HG03196 (cell line): ENCODE measurements around the gene CAMK2G.
"Not testable (repeated sequence)": the region's sequence is repeated elsewhere in the genome, so short reads cannot be mapped to it uniquely, and the experiment has no call there.

Source experiments
- ATAC-seq: cut with Tn5 transposase; IDR thresholded peaks from one replicate; pipeline ENCODE4 v1.9.1; 2021; ENCODE audit not compliant: unreplicated experiment

The CAMK2G gene

DNA sequence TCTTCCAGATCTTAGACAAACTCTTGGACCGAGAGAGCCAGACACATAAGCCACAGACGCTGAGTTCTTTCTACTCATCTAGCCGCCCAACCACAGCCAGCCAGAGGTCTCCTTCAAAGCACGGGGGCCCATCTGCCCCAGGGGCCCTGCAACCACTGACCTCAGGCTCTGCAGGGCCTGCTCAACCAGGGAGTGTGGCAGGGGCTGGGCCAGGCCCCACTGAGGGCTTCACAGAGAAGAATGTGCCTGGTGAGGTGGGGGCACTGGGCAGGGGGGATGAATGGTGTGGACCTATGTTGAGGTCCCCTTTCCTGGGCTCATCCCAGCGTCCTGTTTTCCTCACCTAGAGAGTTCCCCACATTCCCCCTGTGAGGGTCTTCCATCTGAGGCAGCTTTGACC lies 77.6 kb downstream of the CAMK2G start:
- no peak for ATAC-seq

DNA sequence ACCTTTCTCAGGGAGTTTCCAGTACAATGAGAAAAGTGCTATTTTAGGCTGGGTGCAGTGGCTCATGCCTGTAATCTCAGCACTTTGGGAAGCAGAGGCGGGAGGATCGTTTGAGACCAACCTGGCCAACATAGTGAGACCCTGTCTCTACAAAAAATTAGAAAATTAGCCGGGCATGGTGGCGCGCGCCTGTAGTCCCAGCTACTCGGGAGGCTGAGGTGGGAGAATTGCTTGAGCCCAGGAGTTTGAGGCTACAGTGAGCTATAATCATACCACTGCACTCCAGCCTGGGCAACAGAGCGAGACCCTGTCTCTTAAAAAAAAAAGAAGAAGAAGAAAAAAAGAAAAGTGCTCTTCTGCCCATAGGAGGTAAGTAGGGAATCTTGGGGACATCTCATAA lies 78.3 kb downstream of the CAMK2G start:
- not testable (repeated sequence) for ATAC-seq

DNA sequence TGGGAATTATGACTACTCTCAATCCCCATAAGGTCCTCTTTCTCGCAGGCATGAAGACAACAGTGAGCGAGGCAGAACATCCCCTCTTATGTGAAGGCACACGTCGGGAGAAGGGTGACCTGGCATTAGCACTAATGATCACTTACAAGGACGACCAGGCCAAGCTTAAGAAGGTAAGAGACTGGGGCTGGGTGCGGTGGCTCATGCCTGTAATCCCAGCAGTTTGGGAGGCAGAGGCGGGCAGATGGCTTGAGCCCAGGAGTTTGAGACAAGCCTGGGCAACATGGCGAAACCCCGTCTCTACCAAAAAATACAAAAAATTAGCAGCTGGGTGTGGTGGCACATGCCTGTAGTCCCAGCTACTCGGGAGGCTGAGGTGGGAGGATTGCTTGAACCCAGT lies 78.9 kb downstream of the CAMK2G start:
- ATAC-seq, result not testable (repeated sequence)

DNA sequence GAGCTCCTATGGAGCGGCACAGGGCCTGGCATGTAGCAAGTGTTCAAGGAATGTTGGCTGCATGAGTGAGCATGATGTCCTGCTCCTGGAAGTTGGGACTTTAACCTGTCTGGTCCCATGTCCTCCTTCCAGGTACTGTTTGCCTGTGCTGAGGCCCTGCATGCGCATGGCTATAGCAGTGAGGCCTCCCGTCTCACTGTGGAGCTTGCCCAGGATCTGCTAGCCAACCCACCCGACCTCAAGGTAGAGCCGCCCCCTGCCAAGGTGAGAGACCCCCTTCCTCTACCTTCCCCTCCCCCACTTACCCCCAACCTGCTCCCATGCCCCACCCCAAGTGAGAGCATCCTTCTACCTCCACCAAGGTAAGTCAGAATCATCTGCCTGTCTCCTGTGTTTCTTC lies 80.9 kb downstream of the CAMK2G start:
- no peak for ATAC-seq

DNA sequence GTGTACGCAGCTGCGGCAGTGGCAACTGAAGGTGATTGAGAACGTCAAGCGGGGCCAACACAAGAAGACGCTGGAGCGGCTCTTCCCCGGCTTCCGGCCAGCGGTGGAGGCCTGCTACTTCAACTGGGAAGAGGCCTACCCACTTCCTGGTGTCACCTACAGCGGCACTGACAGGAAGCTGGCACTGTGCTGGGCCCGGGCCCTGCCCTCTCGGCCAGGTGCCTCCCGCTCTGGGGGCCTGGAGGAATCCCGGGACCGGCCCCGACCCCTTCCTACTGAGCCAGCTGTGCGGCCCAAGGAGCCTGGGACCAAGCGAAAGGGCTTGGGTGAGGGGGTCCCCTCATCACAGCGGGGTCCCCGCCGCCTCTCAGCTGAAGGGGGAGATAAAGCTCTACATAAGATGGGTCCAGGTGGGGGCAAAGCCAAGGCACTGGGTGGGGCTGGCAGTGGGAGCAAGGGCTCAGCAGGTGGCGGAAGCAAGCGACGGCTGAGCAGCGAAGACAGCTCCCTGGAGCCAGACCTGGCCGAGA lies 82.4 kb downstream of the CAMK2G start:
- ATAC-seq, result no peak

DNA sequence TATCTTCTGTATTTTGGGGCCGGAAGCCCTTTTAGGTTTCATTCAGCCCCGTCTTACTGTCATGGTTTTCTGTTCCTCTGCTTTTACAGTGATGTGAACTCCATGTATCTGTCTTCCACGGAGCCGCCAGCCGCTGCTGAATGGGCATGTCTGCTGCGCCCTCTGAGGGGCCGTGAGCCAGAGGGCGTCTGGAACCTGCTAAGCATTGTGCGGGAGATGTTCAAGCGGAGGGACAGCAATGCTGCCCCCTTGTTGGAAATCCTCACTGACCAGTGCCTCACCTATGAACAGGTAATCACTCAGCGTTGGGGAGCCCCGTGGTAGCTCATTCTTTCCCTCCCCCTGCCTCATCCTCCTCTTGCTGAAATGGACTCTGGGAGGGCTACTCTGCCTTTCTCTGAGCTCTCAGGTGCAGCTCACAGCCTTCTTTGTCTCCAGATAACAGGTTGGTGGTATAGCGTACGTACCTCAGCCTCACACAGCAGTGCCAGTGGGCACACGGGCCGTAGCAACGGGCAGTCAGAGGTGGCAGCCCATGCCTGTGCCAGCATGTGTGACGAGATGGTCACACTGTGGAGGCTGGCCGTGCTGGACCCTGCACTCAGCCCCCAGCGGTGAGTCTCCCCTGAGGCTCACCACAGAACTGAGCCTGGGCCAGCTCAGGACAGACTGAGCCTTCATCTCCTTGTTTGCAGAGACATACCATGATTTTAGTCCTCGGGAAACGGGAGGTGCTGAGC lies 83.3 kb downstream of the CAMK2G start:
- ATAC-seq, result no peak

DNA sequence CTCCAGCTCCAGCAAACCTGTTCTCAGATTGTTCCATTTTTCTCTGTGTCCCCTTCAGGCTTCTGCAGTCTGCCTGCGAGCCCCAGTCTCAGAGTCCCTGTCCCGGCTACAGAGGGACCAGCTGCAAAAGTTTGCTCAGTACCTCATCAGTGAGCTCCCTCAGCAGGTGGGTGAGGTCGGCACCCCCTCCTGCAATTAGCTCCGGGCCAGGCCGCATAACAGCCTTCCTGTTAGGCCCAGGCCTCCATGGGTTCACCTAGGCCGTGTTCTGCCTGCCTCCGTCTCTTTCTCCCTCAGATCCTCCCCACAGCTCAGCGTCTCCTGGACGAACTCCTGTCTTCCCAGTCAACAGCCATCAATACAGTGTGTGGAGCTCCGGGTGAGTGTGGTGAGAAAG lies 84.7 kb downstream of the CAMK2G start:
- ATAC-seq, result no peak

DNA sequence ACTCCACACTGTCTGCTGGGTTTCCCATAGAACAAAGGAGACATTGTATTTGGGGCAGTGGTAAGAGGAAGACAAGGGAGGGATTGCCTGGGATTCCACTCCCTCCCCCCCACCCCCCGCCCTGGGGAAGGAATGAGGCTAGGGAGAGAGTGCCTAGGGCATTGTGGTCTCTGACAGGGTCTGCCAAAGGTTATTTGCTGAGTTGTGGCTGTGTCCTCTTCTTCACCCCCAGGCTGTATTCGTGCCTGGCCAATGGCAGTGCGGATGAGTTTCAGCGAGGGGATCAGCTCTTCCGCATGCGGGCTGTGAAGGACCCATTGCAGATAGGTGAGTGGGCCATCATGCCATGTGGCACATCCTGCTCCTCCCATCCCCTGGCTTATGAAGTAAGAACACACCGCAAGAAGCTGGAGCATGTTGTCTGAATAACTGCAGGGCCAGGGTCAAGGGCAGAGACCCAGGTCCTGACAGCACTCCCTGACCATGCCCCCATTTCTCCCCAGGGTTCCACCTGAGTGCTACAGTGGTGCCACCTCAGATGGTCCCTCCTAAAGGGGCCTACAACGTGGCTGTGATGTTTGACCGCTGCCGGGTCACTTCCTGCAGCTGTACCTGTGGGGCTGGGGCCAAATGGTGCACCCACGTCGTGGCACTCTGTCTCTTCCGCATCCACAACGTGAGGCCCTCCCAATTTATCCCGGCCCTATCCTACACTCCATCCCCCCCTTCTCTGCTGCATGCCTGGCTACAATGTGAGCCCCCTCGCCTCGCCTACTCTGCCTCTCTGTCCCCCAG lies 85.3 kb downstream of the CAMK2G start:
- ATAC-seq, result no peak

DNA sequence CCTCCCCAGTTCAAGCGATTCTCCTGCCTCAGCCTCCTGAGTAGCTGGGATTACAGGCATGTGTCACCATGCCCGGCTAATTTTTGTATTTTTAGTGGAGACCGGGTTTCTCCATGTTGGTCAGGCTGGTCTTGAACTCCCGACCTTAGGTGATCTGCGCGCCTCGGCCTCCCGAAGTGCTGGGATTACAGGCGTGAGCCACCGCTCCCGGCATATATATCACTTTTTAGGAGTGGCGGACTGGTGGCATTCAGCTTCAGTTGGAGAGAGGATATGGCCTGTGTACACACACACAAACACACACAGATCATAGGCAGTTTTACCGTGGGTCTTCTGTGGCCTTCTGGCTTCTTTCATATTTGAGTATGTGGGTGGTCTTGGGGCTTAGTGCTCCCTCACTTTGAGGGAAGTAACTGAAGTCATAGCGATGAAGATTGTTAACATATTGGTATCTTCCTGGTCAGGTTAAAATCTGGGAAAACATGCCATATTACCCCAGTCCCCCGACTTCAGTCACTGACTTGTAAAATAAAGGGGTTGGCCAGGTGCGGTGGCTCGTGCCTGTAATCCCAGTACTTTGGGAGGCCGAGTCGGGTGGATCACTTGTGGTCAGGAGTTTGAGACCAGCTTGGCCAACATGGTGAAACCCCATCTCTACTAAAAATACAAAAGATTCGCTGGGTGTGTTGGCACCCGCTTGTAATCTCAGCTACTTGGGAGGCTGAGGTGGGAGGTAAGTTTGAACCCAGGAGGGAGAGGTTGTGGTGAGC lies 87.1 kb downstream of the CAMK2G start:
- ATAC-seq, result not testable (repeated sequence)

DNA sequence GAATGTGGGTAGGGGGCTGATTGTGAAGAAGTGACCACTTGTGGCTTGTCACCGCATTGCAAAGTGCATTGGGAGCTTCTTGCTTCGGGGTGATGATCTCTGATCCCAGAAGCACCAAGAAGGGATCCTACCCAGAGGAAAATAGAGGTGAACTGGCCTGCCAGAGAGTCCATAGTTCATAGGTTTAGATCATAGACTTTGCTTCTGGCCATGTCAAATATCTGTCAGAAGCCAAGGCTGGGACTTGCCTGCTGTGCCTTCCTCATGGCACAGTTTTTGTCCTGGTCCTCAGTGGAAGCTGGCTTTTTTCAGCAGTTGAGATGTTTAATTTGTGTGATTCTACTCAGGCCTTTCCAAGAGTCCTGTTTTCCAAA lies 87.9 kb downstream of the CAMK2G start:
- no peak for ATAC-seq

DNA sequence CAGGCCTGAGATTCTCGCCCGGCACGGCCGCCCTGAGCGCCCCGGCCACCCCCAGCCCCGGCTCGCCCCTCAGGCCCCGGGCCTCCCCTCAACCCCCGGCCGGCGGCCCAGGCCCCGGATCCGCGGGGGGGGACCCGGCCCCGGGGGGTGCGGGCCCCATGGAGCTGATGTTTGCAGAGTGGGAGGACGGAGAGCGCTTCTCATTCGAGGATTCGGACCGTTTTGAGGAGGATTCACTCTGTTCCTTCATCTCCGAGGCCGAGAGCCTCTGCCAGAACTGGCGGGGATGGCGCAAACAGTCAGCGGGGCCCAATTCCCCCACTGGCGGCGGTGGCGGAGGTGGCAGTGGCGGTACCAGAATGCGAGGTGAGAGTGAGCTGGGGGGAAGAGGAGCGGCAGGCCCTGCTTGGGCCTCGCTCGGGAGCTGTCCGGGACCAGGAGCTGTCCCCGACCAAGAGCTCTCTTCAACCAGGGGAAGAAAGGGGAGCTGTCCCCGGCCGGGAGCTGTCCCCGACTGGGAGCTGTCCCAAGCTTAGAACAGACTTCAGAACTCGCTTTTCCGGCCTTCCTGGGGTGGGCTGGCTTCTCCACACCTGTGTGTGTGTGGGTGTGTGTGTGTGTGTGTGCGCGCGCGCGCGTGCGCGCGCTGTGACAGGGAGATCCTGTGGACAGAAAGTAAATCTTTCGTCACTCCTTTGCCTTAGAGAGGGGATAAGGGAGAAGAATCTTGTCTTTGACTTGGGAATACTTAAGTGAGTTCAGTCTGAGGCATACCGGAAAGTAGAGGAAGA lies 88.4 kb downstream of the CAMK2G start:
- peak; percentile 17 for ATAC-seq

DNA sequence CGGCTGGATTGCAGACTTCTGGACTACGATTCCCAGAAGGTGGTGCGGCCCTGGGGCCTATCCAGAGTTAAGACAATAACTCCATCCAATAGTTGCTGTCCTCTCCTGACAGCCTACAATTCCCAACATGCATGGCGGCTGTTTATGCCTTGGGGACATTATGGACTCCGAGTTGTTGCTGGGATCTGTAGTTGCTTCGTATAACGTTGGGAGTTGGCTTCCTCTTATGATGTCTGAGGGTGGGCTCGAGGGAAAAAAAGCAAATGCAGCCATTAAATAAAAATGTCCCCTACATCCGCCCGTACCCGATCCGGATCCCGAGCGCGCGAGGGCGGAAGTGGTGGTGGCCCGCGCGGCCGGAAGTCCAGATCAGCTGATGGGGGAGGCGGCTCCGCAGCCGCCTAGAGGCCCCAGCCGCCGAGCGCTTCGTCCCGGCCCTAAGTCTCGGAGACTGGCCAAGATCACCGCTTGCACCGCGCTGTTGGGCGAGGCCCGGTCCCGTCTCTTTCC lies 89.1 kb downstream of the CAMK2G start, which contains the start of gene ZSWIM8:
TSS of gene ZSWIM8 (plus strand) at position 396 of the 510 bp plus-strand sequence. CDS start 273 bp downstream, outside the sequence.
- ATAC-seq, result peak; percentile 71

DNA sequence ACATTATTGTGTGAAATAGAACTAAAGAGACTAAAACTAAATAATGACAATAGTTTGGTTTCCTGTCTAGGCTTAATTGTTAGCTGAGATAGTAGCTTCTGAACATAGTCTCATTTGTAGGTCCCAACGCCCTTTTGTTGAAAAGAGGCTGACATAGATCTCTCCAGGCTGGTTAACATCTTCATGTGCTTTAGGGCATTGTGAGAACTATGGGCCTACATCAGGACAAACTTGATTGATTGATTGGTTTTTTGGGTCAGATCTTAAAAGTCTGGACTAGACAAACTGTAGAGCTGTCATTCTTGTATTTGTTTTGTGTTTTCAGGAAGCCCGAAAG lies 91.6 kb downstream of the CAMK2G start:
- no peak for ATAC-seq

DNA sequence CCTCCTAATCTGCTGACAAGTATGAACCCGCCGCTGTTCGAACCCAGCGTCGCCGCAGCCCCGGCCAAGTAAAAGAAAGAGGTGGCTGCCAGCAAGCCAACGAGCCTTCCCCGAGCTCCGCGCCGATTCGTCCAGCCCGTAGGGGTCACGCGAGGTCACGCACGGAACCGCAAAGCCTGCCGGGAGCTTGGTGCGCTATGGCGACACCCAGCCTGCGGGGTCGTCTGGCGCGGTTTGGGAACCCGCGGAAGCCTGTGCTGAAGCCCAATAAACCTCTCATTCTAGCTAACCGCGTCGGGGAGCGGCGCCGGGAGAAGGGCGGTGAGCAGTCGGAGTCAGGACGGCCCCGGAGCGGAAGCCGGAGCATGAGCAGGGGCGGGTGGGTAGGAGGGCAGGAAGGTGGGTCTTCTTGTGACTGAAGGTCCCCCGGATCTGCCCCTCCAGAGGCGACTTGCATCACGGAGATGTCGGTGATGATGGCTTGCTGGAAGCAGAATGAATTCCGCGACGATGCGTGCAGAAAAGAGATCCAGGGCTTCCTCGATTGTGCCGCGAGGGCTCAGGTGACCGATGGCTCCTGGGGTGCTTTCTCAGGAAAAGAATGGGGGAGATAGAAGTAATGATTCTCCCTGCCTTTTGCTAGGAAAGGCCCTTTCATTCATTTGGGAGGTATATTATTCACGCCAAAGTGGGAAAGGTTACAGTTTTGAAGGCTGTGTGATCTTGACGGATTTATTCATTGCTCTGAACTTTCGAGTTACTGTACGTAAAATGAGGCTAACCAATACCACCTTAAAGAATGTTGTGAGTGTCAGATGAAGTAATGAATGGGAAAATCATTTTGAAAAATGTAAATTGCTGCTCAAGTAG lies 92.2 kb downstream of the CAMK2G start, which contains the start of gene CHCHD1:
TSS of gene CHCHD1 (plus strand) at position 170 of the 870 bp plus-strand sequence. CDS start at position 198, 28 bp downstream.
- ATAC-seq, result peak; percentile 45

DNA sequence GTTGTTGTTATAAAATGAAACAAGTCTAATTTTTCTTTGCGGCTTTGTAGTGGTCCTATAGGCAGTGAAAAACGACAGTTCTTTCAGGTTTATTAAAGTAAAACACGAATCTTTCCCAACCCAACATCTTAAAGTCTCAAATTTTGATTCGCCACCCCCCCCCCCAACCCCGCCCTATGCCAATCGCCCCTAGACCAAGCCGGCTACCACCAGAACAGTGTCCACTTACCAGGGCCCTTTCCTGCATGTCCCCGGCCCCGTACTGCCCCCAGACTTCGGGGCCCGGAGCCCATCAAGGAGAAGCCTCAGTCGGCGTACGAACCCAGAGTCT lies 92.8 kb downstream of the CAMK2G start:
- ATAC-seq, result no peak

DNA sequence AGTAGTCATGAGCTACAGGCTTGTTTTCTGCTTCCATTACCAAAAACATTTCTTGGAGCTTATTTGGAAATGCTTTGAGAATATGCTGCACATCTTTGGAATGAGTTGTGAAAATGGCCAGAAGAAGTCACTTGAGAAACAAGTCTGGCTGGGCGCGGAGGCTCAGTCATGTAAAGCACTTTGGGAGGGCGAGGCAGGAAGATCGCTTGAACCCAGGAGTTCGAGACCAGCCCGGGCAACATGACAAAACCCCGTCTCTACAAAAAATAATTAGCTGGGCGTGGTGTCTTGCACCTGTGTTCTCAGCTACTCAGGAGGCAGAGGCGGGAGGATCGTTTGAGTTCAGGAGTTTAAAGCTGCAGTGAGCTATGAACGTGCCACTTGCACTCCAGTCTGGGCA lies 93.4 kb downstream of the CAMK2G start:
- no peak for ATAC-seq

DNA sequence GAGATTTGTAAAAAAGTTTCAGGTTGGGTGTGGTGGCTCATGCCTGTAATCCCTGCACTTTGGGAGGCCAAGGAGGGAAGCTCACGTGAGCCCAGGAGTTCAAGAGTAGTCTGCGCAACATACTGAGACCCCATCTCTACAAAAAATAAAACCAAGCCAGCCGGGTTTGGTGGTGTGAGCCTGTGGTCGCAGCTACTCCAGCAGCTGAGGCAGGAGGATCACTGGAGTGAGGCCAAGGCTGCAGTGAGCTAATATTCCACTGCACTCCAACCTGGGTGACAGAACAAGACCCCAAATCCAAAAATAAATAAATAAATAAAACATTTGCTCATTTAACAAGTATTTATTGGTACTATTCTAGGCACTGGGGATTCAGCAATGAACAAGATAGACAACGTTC lies 94.1 kb downstream of the CAMK2G start:
- no peak for ATAC-seq

DNA sequence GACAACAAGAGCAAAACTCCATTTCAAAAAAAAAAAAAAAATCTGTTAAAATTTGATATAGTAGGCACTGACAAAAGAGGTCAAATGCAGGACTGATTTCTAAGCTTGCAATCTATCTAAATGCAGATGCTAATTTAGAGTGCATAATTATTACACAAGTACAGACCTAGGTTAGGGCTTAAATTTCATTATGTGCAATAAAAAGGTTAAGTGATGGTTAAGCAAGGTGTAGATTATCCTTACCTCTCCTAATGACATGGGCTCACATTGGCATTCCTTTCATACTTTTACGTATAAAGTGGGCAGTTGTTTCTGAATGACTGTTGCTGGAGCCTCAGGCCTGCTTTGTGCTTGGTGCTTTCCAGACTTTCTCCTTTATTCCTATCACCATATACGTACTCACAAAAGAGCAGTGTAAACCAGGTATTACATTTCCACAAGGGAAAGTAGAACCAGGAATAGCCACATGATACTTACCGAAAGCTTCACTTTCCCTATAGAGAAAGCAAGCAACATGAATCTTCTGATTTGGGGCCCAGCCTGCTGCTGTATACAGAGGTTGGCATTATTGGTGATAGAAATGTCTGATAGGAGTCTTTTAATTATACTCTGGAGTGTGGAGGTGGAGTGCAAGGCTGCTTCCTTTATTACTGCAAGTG lies 94.7 kb downstream of the CAMK2G start:
- ATAC-seq, result no peak

DNA sequence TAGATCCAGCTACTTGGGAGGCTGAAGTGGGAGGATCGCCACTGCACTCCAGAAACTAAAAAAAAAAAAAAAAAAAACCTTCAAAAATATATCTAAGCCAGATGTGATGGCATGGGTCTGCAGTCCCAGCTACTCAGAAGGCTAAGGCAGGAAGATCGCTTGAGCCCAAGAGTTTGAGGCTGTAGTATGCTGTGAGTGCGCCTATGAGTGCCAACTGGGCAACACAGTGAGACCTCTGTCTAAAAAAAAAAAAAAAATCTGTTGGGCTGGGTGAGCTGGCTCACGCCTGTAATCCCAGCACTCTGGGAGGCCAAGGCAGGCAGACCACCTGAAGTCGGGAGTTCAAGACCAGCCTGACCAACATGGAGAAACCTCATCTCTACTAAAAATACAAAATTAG lies 95.3 kb downstream of the CAMK2G start:
- no peak for ATAC-seq
